Measurements from ENCODE around the gene AOC2.

Gene AOC2, protein sequence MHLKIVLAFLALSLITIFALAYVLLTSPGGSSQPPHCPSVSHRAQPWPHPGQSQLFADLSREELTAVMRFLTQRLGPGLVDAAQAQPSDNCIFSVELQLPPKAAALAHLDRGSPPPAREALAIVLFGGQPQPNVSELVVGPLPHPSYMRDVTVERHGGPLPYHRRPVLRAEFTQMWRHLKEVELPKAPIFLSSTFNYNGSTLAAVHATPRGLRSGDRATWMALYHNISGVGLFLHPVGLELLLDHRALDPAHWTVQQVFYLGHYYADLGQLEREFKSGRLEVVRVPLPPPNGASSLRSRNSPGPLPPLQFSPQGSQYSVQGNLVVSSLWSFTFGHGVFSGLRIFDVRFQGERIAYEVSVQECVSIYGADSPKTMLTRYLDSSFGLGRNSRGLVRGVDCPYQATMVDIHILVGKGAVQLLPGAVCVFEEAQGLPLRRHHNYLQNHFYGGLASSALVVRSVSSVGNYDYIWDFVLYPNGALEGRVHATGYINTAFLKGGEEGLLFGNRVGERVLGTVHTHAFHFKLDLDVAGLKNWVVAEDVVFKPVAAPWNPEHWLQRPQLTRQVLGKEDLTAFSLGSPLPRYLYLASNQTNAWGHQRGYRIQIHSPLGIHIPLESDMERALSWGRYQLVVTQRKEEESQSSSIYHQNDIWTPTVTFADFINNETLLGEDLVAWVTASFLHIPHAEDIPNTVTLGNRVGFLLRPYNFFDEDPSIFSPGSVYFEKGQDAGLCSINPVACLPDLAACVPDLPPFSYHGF

GRCh38 chr17:42844271-42844670 lies at the start of gene AOC2:
Gene AOC2 (plus strand): TSS chr17:42844580. CDS start chr17:42844627, 47 bp downstream.
- H3K36me3 ChIP-seq (ENCODE audit: insufficient read depth, low read length) = peaks cover 17% of the 10 kb centered on the region; the same call in 1 of the 2 replicates
- peaks cover 32% of the 10 kb centered on the region for H3K4me1 ChIP-seq (ENCODE audit: control insufficient read depth, insufficient read depth, low read length, unreplicated experiment)
- H3K27me3 ChIP-seq (ENCODE audit: insufficient read depth, low read length) = no peaks in the 10 kb centered on the region
- no peak within 1 kb of the TSS for H3K4me3 ChIP-seq (ENCODE audit: low read depth, low read length)
- peak within 1 kb of the TSS; percentile 76 for H3K27ac ChIP-seq (ENCODE audit: low read depth, low read length)
- no peak within 1 kb of the TSS for H2AFZ ChIP-seq (ENCODE audit: low read length, unreplicated experiment)
- peaks cover under 1% of the 10 kb centered on the region for H3K79me2 ChIP-seq (ENCODE audit: control insufficient read depth, insufficient read depth, low read length, unreplicated experiment)

DNA sequence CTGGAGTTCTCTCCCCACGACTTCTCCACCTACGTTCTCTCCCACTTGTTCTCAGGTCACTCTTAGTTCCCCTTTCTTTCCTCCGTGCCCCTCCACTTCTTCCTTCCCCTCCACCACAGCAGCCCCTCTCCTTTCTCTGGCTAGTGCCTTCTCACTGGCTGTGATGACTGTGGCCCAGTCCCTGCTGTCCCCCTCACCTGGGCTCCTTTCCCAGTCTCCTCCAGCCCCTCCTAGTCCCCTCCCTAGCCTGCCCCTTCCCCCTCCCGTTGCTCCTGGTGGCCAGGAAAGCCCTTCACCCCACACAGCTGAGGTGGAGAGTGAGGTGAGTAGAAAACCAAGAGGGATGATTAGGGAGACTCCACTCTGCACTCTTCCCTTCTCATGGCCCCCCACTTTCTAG lies 49.3 kb upstream of the AOC2 start:
- Histone ChIP-seq H3K27ac (ENCODE audit: low read depth, low read length) (no peak overlapping the region), H2AFZ (ENCODE audit: low read length, unreplicated experiment) (no peak overlapping the region), H3K27me3 (ENCODE audit: insufficient read depth, low read length) (no peaks in the 10 kb centered on the region), H3K4me3 (ENCODE audit: low read depth, low read length) (no peak overlapping the region), H3K4me1 (ENCODE audit: control insufficient read depth, insufficient read depth, low read length, unreplicated experiment) (peaks cover 9% of the 10 kb centered on the region), H3K79me2 (ENCODE audit: control insufficient read depth, insufficient read depth, low read length, unreplicated experiment) (peaks cover 14% of the 10 kb centered on the region), H3K36me3 (ENCODE audit: insufficient read depth, low read length) (peaks cover 1% of the 10 kb centered on the region; the same call in 1 of the 2 replicates)

- Histone ChIP-seq H3K4me1 (ENCODE audit: control insufficient read depth, insufficient read depth, low read length, unreplicated experiment) (peaks cover 9% of the 10 kb centered on the region), H3K36me3 (ENCODE audit: insufficient read depth, low read length) (no peaks in the 10 kb centered on the region), H3K27me3 (ENCODE audit: insufficient read depth, low read length) (no peaks in the 10 kb centered on the region), H2AFZ (ENCODE audit: low read length, unreplicated experiment) (no peak overlapping the region), H3K27ac (ENCODE audit: low read depth, low read length) (no peak overlapping the region), H3K79me2 (ENCODE audit: control insufficient read depth, insufficient read depth, low read length, unreplicated experiment) (peaks cover 14% of the 10 kb centered on the region), H3K4me3 (ENCODE audit: low read depth, low read length) (no peak overlapping the region)
Observed at GRCh38 chr17:42795465-42795864, 48.9 kb upstream of the AOC2 start.

- H3K27me3 ChIP-seq (ENCODE audit: insufficient read depth, low read length) = no peaks in the 10 kb centered on the region
- H3K4me1 ChIP-seq (ENCODE audit: control insufficient read depth, insufficient read depth, low read length, unreplicated experiment) = peaks cover 9% of the 10 kb centered on the region
- H3K27ac ChIP-seq (ENCODE audit: low read depth, low read length) = no peak overlapping the region
- H3K79me2 ChIP-seq (ENCODE audit: control insufficient read depth, insufficient read depth, low read length, unreplicated experiment) = peaks cover 14% of the 10 kb centered on the region
- no peak overlapping the region for H2AFZ ChIP-seq (ENCODE audit: low read length, unreplicated experiment)
- no peak overlapping the region for H3K4me3 ChIP-seq (ENCODE audit: low read depth, low read length)
- H3K36me3 ChIP-seq (ENCODE audit: insufficient read depth, low read length) = no peaks in the 10 kb centered on the region
Observed at GRCh38 chr17:42796066-42796758, 48.2 kb upstream of the AOC2 start.

DNA sequence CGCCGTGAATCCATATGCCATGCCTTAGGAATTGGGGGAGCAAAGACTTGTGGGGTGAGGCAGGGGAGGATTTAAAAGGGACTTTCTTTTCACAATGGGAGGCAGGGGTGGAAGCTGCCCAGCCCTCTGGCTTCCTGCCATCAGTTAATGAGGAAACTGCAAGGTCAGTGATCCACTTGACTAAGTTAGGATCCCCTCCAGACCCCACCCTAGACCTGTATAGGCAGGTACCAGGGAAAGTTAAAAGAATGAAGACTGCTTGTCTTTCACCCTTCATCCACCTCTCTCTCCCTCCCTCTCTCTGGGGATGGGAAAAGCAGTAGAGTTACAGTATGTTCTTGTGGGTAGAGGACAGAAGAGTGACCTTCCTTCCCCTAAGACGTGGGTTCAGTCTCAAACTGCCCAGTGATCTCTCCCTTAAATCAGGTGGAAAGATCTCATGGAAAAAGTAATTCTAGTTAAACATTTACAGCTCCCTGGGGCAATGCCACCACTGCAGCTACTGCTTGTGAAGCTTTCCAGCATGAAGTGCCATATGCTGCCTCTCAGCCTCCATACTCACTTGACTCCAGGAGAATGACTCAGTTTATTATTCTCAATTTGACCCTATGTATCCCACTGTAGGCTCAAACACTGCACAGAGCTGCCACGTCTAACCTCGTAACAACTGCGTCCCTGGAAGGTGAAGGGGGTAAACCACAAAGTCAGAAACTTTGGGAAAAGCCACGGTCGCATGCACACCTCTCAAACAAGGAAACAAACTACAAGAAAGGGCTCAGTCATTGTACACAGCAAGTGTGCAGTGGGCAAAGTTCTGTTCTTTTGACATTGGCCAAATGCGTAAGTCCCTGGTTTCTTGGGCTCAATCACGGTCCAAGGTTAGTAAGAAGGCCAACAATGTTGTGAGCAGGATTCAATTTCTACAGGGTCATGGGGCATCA lies 47.0 kb upstream of the AOC2 start:
- Histone ChIP-seq H3K4me3 (ENCODE audit: low read depth, low read length) (peak overlapping the region; percentile 93), H3K79me2 (ENCODE audit: control insufficient read depth, insufficient read depth, low read length, unreplicated experiment) (peaks cover 14% of the 10 kb centered on the region), H2AFZ (ENCODE audit: low read length, unreplicated experiment) (no peak overlapping the region), H3K4me1 (ENCODE audit: control insufficient read depth, insufficient read depth, low read length, unreplicated experiment) (peaks cover 9% of the 10 kb centered on the region), H3K27me3 (ENCODE audit: insufficient read depth, low read length) (no peaks in the 10 kb centered on the region), H3K36me3 (ENCODE audit: insufficient read depth, low read length) (no peaks in the 10 kb centered on the region), H3K27ac (ENCODE audit: low read depth, low read length) (no peak overlapping the region)

- Histone ChIP-seq H3K36me3 (ENCODE audit: insufficient read depth, low read length) (no peaks in the 10 kb centered on the region), H3K27me3 (ENCODE audit: insufficient read depth, low read length) (no peaks in the 10 kb centered on the region), H3K4me3 (ENCODE audit: low read depth, low read length) (peak overlapping the region; percentile 93), H3K27ac (ENCODE audit: low read depth, low read length) (no peak overlapping the region), H2AFZ (ENCODE audit: low read length, unreplicated experiment) (peak overlapping the region; percentile 62), H3K4me1 (ENCODE audit: control insufficient read depth, insufficient read depth, low read length, unreplicated experiment) (peaks cover 9% of the 10 kb centered on the region), H3K79me2 (ENCODE audit: control insufficient read depth, insufficient read depth, low read length, unreplicated experiment) (peaks cover 14% of the 10 kb centered on the region)
Observed at GRCh38 chr17:42798011-42798382, 46.4 kb upstream of the AOC2 start.

- no peak within 1 kb of the TSS for H3K27ac ChIP-seq (ENCODE audit: low read depth, low read length)
- peaks cover 9% of the 10 kb centered on the region for H3K4me1 ChIP-seq (ENCODE audit: control insufficient read depth, insufficient read depth, low read length, unreplicated experiment)
- H3K27me3 ChIP-seq (ENCODE audit: insufficient read depth, low read length) = no peaks in the 10 kb centered on the region
- peaks cover 14% of the 10 kb centered on the region for H3K79me2 ChIP-seq (ENCODE audit: control insufficient read depth, insufficient read depth, low read length, unreplicated experiment)
- peak within 1 kb of the TSS; percentile 93 for H3K4me3 ChIP-seq (ENCODE audit: low read depth, low read length)
- H2AFZ ChIP-seq (ENCODE audit: low read length, unreplicated experiment) = peak within 1 kb of the TSS; percentile 76
- H3K36me3 ChIP-seq (ENCODE audit: insufficient read depth, low read length) = no peaks in the 10 kb centered on the region
Observed at GRCh38 chr17:42798383-42799380, 45.7 kb upstream of the AOC2 start, which contains the start of the genes CNTD1 and COA3. Gene CNTD1 (plus strand): TSS chr17:42798861. CDS start chr17:42799068, 207 bp downstream. Gene COA3 (minus strand): TSS chr17:42798704. CDS start chr17:42798681, 23 bp downstream.

DNA sequence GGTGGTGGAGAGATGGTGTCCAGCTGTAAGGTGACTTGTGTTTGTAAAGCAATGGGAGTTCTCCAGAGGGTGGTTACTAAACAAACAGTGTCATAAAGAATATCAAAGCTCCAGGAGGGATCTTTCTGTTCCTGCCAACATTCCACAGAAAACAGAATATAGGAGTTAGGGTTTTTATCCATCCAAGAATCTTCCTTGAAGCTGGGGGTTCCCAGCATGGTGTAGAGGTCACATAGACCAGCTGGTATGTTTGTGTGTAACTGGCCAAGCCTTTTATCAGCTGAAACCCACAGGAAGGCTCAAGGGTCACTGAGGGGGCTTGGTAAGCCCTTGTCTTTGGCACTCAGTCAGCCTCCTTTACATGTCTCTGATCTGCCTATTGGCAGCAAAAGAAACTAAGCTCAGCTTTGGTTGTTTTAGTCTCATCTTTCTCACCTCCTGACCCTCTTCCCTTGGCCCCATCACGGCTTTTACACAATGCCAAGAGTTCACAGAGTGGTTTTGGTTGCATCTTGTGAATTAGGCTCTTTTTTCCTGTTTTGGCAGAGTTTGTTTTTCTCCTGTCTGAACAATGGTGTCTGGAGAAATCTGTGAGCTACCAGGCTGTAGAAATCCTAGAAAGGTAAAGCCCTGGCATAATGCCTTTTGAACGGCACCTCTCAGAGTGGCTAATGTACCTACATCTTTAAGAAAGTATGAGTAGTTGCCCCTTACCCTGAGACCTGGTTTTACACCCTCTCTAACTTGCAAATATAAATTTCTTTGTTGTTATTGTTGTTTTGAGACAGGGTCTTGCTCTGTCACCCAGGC lies 41.1 kb upstream of the AOC2 start:
- no peak overlapping the region for H3K27ac ChIP-seq (ENCODE audit: low read depth, low read length)
- no peaks in the 10 kb centered on the region for H3K36me3 ChIP-seq (ENCODE audit: insufficient read depth, low read length)
- H3K4me1 ChIP-seq (ENCODE audit: control insufficient read depth, insufficient read depth, low read length, unreplicated experiment) = no peaks in the 10 kb centered on the region
- no peak overlapping the region for H2AFZ ChIP-seq (ENCODE audit: low read length, unreplicated experiment)
- no peak overlapping the region for H3K4me3 ChIP-seq (ENCODE audit: low read depth, low read length)
- H3K79me2 ChIP-seq (ENCODE audit: control insufficient read depth, insufficient read depth, low read length, unreplicated experiment) = no peaks in the 10 kb centered on the region
- no peaks in the 10 kb centered on the region for H3K27me3 ChIP-seq (ENCODE audit: insufficient read depth, low read length)

Measured in ACC112 (cell line).